SK-N-SH (cell line): ENCODE measurements around the gene MUC2. TPM values are rescaled to one million over a fixed set of nuclear protein-coding genes. Genes with fewer than 3 reads are reported as not detected.

ENCODE experiments used
- CTCF ChIA-PET: fragments of 300-600, 350-600 bp; formaldehyde crosslinking; extraction: SDS; loops from one replicate; lab custom pipeline; 2021; lab: Yijun Ruan, JAX
- POLR2A ChIA-PET: fragments of 350-600 bp; sonication (Branson Sonifier 250); formaldehyde crosslinking; extraction: SDS; loops from one replicate; lab custom pipeline; 2020; ENCODE audit warnings: antibody characterized with exemption, inconsistent platforms; lab: Yijun Ruan, JAX
- DNase-seq: peaks from one replicate; pipeline ENCODE4 v3.0.0; 2012
- H2AFZ ChIP-seq: fragments of 200-600 bp; sonication (generic); 2 replicates; pipeline ENCODE4 v1.8.1; 2016; ENCODE audit warnings: antibody characterized with exemption, mild to moderate bottlenecking, low read depth
- H3F3A ChIP-seq: fragments of 200-600 bp; sonication (generic); replicated peaks from 2 replicates; pipeline ENCODE3; 2016; ENCODE audit warnings: antibody characterized with exemption, mild to moderate bottlenecking; ENCODE audit not compliant: insufficient read depth
- H3K27ac ChIP-seq, 2 experiments: fragments of 200-500 bp in 1 of 2; fragments of 200-600 bp in 1 of 2; sonication (Bioruptor generic) in 1 of 2; sonication (generic), shearing (Covaris generic) in 1 of 2; 2 replicates each; pipeline versions ENCODE4 v1.5.1 to v1.6.1; 2014 to 2016; ENCODE audit warnings: low read depth in 2 of 2, inconsistent platforms in 1 of 2, low read length in 1 of 2, mild to moderate bottlenecking in 1 of 2, mixed read lengths in 1 of 2
- H3K27me3 ChIP-seq: fragments of 200-600 bp; sonication (generic), shearing (Covaris generic); 2 replicates; pipeline ENCODE4 v1.6.1; 2016; ENCODE audit warnings: mixed run types; ENCODE audit not compliant: insufficient read depth
- H3K36me3 ChIP-seq, 2 experiments: fragments of 200-500 bp in 1 of 2; fragments of 200-600 bp in 1 of 2; sonication (Bioruptor generic) in 1 of 2; sonication (generic) in 1 of 2; replicated peaks in 1 of 2; 2 replicates each; pipeline versions ENCODE3 to v1.5.1; 2014 to 2016; ENCODE audit warnings: low read length in 1 of 2, mild to moderate bottlenecking in 1 of 2; ENCODE audit not compliant: insufficient read depth in 2 of 2, control insufficient read depth in 1 of 2
- H3K4me1 ChIP-seq, 2 experiments: fragments of 200-500 bp in 1 of 2; fragments of 200-600 bp in 1 of 2; sonication (Bioruptor generic) in 1 of 2; sonication (generic), shearing (Covaris generic) in 1 of 2; 2 replicates each; pipeline versions ENCODE4 v1.5.1 to v1.6.1; 2014 to 2016; ENCODE audit warnings: low read depth in 1 of 2, low read length in 1 of 2, mixed run types in 1 of 2; ENCODE audit not compliant: insufficient read depth in 2 of 2, control insufficient read depth in 1 of 2
- H3K4me2 ChIP-seq: fragments of 200-600 bp; sonication (generic), shearing (Covaris generic); 2 replicates; pipeline ENCODE4 v1.6.1; 2017; ENCODE audit warnings: mixed run types
- H3K4me3 ChIP-seq, 2 experiments: fragments of 200-500 bp in 1 of 2; fragments of 200-600 bp in 1 of 2; sonication (Bioruptor generic) in 1 of 2; sonication (generic), shearing (Covaris generic) in 1 of 2; 2 replicates each; pipeline versions ENCODE4 v1.5.1 to v1.8.1; 2014 to 2016; ENCODE audit warnings: low read depth in 2 of 2, inconsistent platforms in 1 of 2, low read length in 1 of 2, mild to moderate bottlenecking in 1 of 2, mixed read lengths in 1 of 2, moderate library complexity in 1 of 2
- H3K79me2 ChIP-seq: fragments of 200-600 bp; sonication (generic); 2 replicates; pipeline ENCODE4 v1.8.1; 2017; ENCODE audit warnings: mild to moderate bottlenecking; ENCODE audit not compliant: insufficient read depth
- H3K9ac ChIP-seq: fragments of 200-600 bp; sonication (generic); 2 replicates; pipeline ENCODE4 v1.6.1; 2017; ENCODE audit warnings: mixed run types
- H3K9me2 ChIP-seq: fragments of 200-600 bp; sonication (generic); 2 replicates; pipeline ENCODE4 v1.6.1; 2017; ENCODE audit warnings: mixed run types
- H3K9me3 ChIP-seq: fragments of 200-600 bp; sonication (generic); 2 replicates; pipeline ENCODE4 v1.6.1; 2017; ENCODE audit warnings: mixed run types, mild to moderate bottlenecking, moderate library complexity
- H4K20me1 ChIP-seq: fragments of 200-600 bp; sonication (generic); 2 replicates; pipeline ENCODE4 v1.6.1; 2017; ENCODE audit warnings: mild to moderate bottlenecking, mixed run types; ENCODE audit not compliant: insufficient read depth
- CHD2 ChIP-seq: fragments of 150-350 bp; IDR thresholded peaks from 2 replicates; pipeline ENCODE4 v1.6.1; 2018; ENCODE audit warnings: low read length; ENCODE audit not compliant: partially characterized antibody
- ELF1 ChIP-seq: IDR thresholded peaks from 2 replicates; pipeline ENCODE4 v1.4.0; 2012
- FOXM1 ChIP-seq: IDR thresholded peaks from 2 replicates; pipeline ENCODE4 v1.4.0; 2012; ENCODE audit warnings: low read depth, mild to moderate bottlenecking
- GABPA ChIP-seq: IDR thresholded peaks from 2 replicates; pipeline ENCODE4 v1.4.0; 2012; ENCODE audit warnings: low read depth, mild to moderate bottlenecking
- JUND ChIP-seq: IDR thresholded peaks from 2 replicates; pipeline ENCODE4 v1.4.0; 2012
- MEF2A ChIP-seq: IDR thresholded peaks from 2 replicates; pipeline ENCODE4 v1.4.0; 2012; ENCODE audit warnings: low read depth, borderline replicate concordance
- MXI1 ChIP-seq: IDR thresholded peaks from 2 replicates; pipeline ENCODE4 v1.6.1; 2012; ENCODE audit warnings: mild to moderate bottlenecking, low read depth, low read length, improper control_type of control experiment
- NRF1 ChIP-seq: IDR thresholded peaks from 2 replicates; pipeline ENCODE4 v1.6.1; 2012; ENCODE audit warnings: low read depth, mild to moderate bottlenecking, low read length
- SIN3A ChIP-seq: IDR thresholded peaks from 2 replicates; pipeline ENCODE4 v1.6.1; 2012; ENCODE audit warnings: low read depth, mild to moderate bottlenecking, low read length, moderate library complexity, borderline replicate concordance
- TEAD4 ChIP-seq: IDR thresholded peaks from 2 replicates; pipeline ENCODE4 v1.4.0; 2012; ENCODE audit warnings: mild to moderate bottlenecking, borderline replicate concordance; ENCODE audit not compliant: insufficient read depth
- WGBS: methylation state at CpG from one replicate; pipeline ENCODE4 v1.1.6; 2017; ENCODE audit warnings: low lambda C conversion rate; 5-methylcytosine and 5-hydroxymethylcytosine counted together
- polyA plus RNA-seq, 3 experiments: library from polyadenylated mRNA; depleted of rRNA; stranded (reverse); fragments of >200 nt; gene quantifications; 2 replicates each; pipeline ENCODE4 v1.2.3, GENCODE V29; 2012
- TF ChIP-seq, protein P1 (sequence below): fragments of 150-350 bp; IDR thresholded peaks from 2 replicates; pipeline ENCODE4 v1.6.1; 2016; ENCODE audit warnings: mild to moderate bottlenecking, low read depth, low read length
- TF ChIP-seq, protein P2 (sequence below): fragments of 200-600 bp; sonication (generic); IDR thresholded peaks from 2 replicates; pipeline ENCODE4 v1.6.1; 2017; ENCODE audit warnings: antibody characterized with exemption, mild to moderate bottlenecking, moderate library complexity
- TF ChIP-seq, protein P3 (sequence below): fragments of 150-350 bp; IDR thresholded peaks from 2 replicates; pipeline ENCODE4 v1.6.1; 2017; ENCODE audit warnings: antibody characterized with exemption, low read length, low read depth, borderline replicate concordance
- TF ChIP-seq, protein P4 (sequence below): IDR thresholded peaks from 2 replicates; pipeline ENCODE4 v1.6.1; 2012; ENCODE audit warnings: mild to moderate bottlenecking, low read depth, low read length, moderate library complexity

MUC2 gene
- polyA plus RNA-seq, 1 of the 3 experiments (the other 2 are of a cell fraction) = not detected

DNA sequence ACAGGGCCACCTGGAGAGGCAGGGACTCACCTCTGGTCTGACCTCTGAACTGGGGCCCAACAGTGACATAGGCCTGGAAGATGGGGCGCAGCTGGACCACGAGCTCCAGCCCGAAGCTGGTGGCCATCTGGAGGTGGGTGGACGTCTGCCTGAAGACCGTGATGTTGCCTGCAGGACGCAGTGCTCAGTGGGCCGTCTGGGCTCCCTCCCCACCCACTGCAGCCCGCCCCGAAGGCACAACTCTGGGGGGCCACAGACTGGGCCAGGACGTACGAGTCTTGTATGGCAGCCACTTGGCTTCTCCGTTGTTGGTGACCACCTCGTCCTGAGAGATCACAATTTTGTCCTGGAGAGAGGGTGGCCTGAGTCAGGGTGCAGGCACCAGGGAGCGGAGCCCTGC lies 46.1 kb upstream of the MUC2 start:
- ChIA-PET CTCF (interaction anchor here (1.1 kb wide), 1 partner anchor 22 kb away, joined by 3 read pairs; no protein-coding TSS in a partner anchor), POLR2A (no interaction called here)
- H3K9me2 ChIP-seq = no peaks in the 10 kb centered on the region
- H3K9ac ChIP-seq = no peak overlapping the region
- WGBS = 63% methylated on average over 5 of the region's 14 CpGs
- H3K27ac ChIP-seq = no peak overlapping the region
- H2AFZ ChIP-seq = no peak overlapping the region
- DNase-seq = no peak
- H3K36me3 ChIP-seq = no peaks in the 10 kb centered on the region
- no peaks in the 10 kb centered on the region for H3F3A ChIP-seq
- H3K4me1 ChIP-seq = no peaks in the 10 kb centered on the region
- H4K20me1 ChIP-seq = no peaks in the 10 kb centered on the region
- no peak overlapping the region for H3K4me2 ChIP-seq
- H3K79me2 ChIP-seq = no peaks in the 10 kb centered on the region
- no peaks in the 10 kb centered on the region for H3K9me3 ChIP-seq
- H3K27me3 ChIP-seq = no peaks in the 10 kb centered on the region
- H3K4me3 ChIP-seq = no peak overlapping the region
- TF ChIP-seq TEAD4 = no peak

DNA sequence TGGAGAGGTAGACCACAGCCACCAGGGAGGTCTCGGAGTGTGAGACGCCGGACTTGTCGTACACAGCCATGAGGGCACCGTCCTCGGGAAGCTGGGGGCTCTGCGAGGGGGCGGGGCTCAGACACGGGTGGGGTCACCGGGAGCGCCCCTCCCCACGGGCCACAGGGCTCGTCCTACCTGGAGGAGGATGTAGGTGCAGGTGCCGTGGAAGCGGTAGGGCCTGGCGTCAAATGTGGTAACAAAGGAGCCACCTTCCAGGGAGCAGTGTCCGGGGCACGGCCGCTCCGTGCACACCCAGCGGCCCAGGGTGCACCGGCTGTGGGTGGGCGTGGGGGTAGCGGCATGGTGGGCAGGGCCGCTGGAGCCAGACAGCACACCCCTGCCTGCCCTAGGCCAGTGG lies 45.6 kb upstream of the MUC2 start:
- no peak for DNase-seq
- Histone ChIP-seq H3K4me3 (no peak overlapping the region), H3F3A (no peaks in the 10 kb centered on the region), H3K4me2 (no peak overlapping the region), H4K20me1 (no peaks in the 10 kb centered on the region), H3K36me3 (no peaks in the 10 kb centered on the region), H3K9me3 (no peaks in the 10 kb centered on the region), H3K4me1 (no peaks in the 10 kb centered on the region), H2AFZ (no peak overlapping the region), H3K9me2 (no peaks in the 10 kb centered on the region), H3K9ac (no peak overlapping the region), H3K27me3 (no peaks in the 10 kb centered on the region), H3K27ac (no peak overlapping the region), H3K79me2 (no peaks in the 10 kb centered on the region)
- ChIA-PET POLR2A (no interaction called here), CTCF (no interaction called here)
- WGBS = 59% methylated on average over 14 of the region's 25 CpGs
- TF ChIP-seq NRF1 (no peak), MXI1 (no peak), GABPA (no peak), ELF1 (no peak), JUND (no peak), CHD2 (no peak), MEF2A (no peak), FOXM1 (no peak), SIN3A (no peak)
- TF ChIP-seq, protein P1, sequence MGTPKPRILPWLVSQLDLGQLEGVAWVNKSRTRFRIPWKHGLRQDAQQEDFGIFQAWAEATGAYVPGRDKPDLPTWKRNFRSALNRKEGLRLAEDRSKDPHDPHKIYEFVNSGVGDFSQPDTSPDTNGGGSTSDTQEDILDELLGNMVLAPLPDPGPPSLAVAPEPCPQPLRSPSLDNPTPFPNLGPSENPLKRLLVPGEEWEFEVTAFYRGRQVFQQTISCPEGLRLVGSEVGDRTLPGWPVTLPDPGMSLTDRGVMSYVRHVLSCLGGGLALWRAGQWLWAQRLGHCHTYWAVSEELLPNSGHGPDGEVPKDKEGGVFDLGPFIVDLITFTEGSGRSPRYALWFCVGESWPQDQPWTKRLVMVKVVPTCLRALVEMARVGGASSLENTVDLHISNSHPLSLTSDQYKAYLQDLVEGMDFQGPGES = no peak
- TF ChIP-seq, protein P2, sequence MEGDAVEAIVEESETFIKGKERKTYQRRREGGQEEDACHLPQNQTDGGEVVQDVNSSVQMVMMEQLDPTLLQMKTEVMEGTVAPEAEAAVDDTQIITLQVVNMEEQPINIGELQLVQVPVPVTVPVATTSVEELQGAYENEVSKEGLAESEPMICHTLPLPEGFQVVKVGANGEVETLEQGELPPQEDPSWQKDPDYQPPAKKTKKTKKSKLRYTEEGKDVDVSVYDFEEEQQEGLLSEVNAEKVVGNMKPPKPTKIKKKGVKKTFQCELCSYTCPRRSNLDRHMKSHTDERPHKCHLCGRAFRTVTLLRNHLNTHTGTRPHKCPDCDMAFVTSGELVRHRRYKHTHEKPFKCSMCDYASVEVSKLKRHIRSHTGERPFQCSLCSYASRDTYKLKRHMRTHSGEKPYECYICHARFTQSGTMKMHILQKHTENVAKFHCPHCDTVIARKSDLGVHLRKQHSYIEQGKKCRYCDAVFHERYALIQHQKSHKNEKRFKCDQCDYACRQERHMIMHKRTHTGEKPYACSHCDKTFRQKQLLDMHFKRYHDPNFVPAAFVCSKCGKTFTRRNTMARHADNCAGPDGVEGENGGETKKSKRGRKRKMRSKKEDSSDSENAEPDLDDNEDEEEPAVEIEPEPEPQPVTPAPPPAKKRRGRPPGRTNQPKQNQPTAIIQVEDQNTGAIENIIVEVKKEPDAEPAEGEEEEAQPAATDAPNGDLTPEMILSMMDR = no peak
- TF ChIP-seq, protein P3, sequence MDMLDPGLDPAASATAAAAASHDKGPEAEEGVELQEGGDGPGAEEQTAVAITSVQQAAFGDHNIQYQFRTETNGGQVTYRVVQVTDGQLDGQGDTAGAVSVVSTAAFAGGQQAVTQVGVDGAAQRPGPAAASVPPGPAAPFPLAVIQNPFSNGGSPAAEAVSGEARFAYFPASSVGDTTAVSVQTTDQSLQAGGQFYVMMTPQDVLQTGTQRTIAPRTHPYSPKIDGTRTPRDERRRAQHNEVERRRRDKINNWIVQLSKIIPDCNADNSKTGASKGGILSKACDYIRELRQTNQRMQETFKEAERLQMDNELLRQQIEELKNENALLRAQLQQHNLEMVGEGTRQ = no peak
- TF ChIP-seq, protein P4, sequence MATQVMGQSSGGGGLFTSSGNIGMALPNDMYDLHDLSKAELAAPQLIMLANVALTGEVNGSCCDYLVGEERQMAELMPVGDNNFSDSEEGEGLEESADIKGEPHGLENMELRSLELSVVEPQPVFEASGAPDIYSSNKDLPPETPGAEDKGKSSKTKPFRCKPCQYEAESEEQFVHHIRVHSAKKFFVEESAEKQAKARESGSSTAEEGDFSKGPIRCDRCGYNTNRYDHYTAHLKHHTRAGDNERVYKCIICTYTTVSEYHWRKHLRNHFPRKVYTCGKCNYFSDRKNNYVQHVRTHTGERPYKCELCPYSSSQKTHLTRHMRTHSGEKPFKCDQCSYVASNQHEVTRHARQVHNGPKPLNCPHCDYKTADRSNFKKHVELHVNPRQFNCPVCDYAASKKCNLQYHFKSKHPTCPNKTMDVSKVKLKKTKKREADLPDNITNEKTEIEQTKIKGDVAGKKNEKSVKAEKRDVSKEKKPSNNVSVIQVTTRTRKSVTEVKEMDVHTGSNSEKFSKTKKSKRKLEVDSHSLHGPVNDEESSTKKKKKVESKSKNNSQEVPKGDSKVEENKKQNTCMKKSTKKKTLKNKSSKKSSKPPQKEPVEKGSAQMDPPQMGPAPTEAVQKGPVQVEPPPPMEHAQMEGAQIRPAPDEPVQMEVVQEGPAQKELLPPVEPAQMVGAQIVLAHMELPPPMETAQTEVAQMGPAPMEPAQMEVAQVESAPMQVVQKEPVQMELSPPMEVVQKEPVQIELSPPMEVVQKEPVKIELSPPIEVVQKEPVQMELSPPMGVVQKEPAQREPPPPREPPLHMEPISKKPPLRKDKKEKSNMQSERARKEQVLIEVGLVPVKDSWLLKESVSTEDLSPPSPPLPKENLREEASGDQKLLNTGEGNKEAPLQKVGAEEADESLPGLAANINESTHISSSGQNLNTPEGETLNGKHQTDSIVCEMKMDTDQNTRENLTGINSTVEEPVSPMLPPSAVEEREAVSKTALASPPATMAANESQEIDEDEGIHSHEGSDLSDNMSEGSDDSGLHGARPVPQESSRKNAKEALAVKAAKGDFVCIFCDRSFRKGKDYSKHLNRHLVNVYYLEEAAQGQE = no peak
